GM21717 (cell line): ENCODE results near the gene LRRC37A2.
"Not testable (repeated sequence)": the region's sequence is repeated elsewhere in the genome, so short reads cannot be mapped to it uniquely, and the experiment has no call there.

Experiments
- ATAC-seq: cut with Tn5 transposase; IDR thresholded peaks from one replicate; pipeline ENCODE4 v1.9.1; 2021; ENCODE audit warnings: mild to moderate bottlenecking, moderate library complexity; ENCODE audit not compliant: unreplicated experiment

LRRC37A2 gene

DNA sequence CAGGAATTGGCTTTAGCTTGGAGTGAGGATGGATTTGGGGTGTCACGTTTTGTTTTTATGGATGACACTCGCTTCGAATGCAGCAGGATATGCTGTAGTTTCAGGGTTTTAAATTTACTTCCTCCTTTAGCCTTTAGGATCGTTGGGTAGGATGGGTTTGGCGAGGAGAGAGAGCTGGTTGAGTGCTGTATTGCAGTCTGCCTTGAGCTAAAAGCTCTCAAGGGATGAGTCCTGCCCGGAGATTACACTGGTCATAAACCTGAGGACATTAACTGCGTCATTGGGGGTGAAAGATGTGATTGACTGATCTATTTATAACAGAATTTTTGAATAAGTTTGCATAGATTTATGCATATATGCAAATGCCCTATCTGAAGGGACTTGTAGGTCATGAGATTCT lies 79.1 kb downstream of the LRRC37A2 start:
- ATAC-seq: peak; percentile 44

- ATAC-seq: peak; percentile 53
Measured at GRCh38 chr17:46598344-46598931, 86.2 kb downstream of the LRRC37A2 start.

GRCh38 chr17:46600767-46601166 lies 88.5 kb downstream of the LRRC37A2 start:
- ATAC-seq: not testable (repeated sequence)

GRCh38 chr17:46603125-46603524 lies 90.9 kb downstream of the LRRC37A2 start:
- ATAC-seq: not testable (repeated sequence)
